Lung (tissue), 12 donors: ENCODE results near the gene MSH5. TPM values are rescaled to one million over a fixed set of nuclear protein-coding genes. Genes with fewer than 3 reads are reported as not detected.
A peak's percentile ranks its signal among the peaks of the same experiment; 100 is the strongest.

Experiments used
- ATAC-seq: fragments of 200-7000 bp; cut with Tn5 transposase; one replicate; pipeline ENCODE4 v1.9.1; 2020; ENCODE audit warnings: moderate number of reproducible peaks; ENCODE audit not compliant: insufficient read depth, low FRiP score
- DNase-seq, 3 donors: peaks; one replicate each; pipeline ENCODE4 v3.0.0-alpha.2; 2013 to 2017
- H3K27ac ChIP-seq, 2 donors: one replicate each; pipeline ENCODE4 v1.5.1; 2013; ENCODE audit warnings: mild to moderate bottlenecking in 2 of 2, moderate library complexity in 2 of 2, control low read depth in 1 of 2, inconsistent platforms in 1 of 2, low read depth in 1 of 2, low read length in 1 of 2
- H3K27me3 ChIP-seq, 3 donors: one replicate each; pipeline ENCODE4 v1.5.1; 2013; ENCODE audit warnings: low read length in 2 of 3; ENCODE audit not compliant: control insufficient read depth in 3 of 3, insufficient read depth in 3 of 3
- H3K36me3 ChIP-seq, 4 donors: one replicate each; pipeline ENCODE4 v1.5.1; 2013; ENCODE audit warnings: low read length in 4 of 4, mild to moderate bottlenecking in 1 of 4, moderate library complexity in 1 of 4; ENCODE audit not compliant: control insufficient read depth in 4 of 4, insufficient read depth in 4 of 4
- H3K4me1 ChIP-seq, 5 donors: one replicate each; pipeline ENCODE4 v1.5.1; 2013; ENCODE audit warnings: low read length in 5 of 5, mild to moderate bottlenecking in 2 of 5, moderate library complexity in 1 of 5; ENCODE audit not compliant: control insufficient read depth in 5 of 5, insufficient read depth in 5 of 5
- H3K4me3 ChIP-seq: one replicate; pipeline ENCODE4 v1.5.1; 2013; ENCODE audit warnings: mild to moderate bottlenecking, control low read depth, moderate library complexity
- H3K9ac ChIP-seq, 2 donors: one replicate each; pipeline ENCODE4 v1.5.1; 2013; ENCODE audit warnings: low read length in 2 of 2, control low read depth in 1 of 2; ENCODE audit not compliant: insufficient read depth in 1 of 2
- H3K9me3 ChIP-seq, 4 donors: one replicate each; pipeline ENCODE4 v1.5.1; 2013; ENCODE audit warnings: low read length in 3 of 4, mild to moderate bottlenecking in 1 of 4, moderate library complexity in 1 of 4; ENCODE audit not compliant: control insufficient read depth in 4 of 4, insufficient read depth in 3 of 4
- CTCF ChIP-seq: IDR thresholded peaks from 2 replicates; pipeline ENCODE4 v1.5.1; 2012; ENCODE audit warnings: mild to moderate bottlenecking; ENCODE audit errors: control extremely low read depth, extremely low read depth
- WGBS, 2 donors: extraction: QIAGEN DNeasy Blood & Tissue Kit; methylation state at CpG; one replicate each; pipeline ENCODE4 v1.1.7; 2013; 5-methylcytosine and 5-hydroxymethylcytosine counted together
- polyA plus RNA-seq, 2 donors: library from polyadenylated mRNA; stranded (reverse); fragments of 200-250 nt; gene quantifications; one replicate each; pipeline ENCODE4 v1.2.1, GENCODE V29; 2013
- total RNA-seq, 2 donors: library from RNA; depleted of rRNA in 1 of 2; stranded (reverse); fragments of >200 nt in 1 of 2; gene quantifications; one replicate each; pipeline ENCODE4 v1.2.1, GENCODE V29; 2014 to 2021
- donor health status: control.
- donor health status: control.
- donor health status: Bipolar disorder and iron deficiency.
- donor health status: healthy.
- donor health status: DM: yes; HTN: yes; CAD: no.

MSH5 gene
- total and polyA plus RNA-seq, 4 donors: 4.5 to 17.8 (median 13.4) TPM

GRCh38 chr6:31723245-31723979 is 16.4 kb upstream of the MSH5 start, which contains the start of gene MPIG6B:
MPIG6B (plus strand) TSS chr6:31723373; CDS start chr6:31723384, 11 bp downstream.
- no peaks in the 10 kb centered on the region for H3K9me3 ChIP-seq
- H3K27ac ChIP-seq: no peak within 1 kb of the TSS
- H3K4me1 ChIP-seq: peaks cover 0 to 11% (median 2%) of the 10 kb centered on the region in 5 donors
- no peak within 1 kb of the TSS for H3K9ac ChIP-seq
- H3K36me3 ChIP-seq: peaks cover 0 to 23% (median 16%) of the 10 kb centered on the region in 4 donors
- WGBS, 2 donors: 62 to 73% methylated on average over 46 of the region's 46 CpGs
- no peak for ATAC-seq
- TF ChIP-seq CTCF: no peak
- H3K27me3 ChIP-seq: no peaks in the 10 kb centered on the region
- no peak within 1 kb of the TSS for H3K4me3 ChIP-seq
- DNase-seq: no peak

- H3K27me3 ChIP-seq: no peaks in the 10 kb centered on the region
- no peak overlapping the region for H3K9ac ChIP-seq
- H3K4me1 ChIP-seq: peaks cover 0 to 16% (median 6%) of the 10 kb centered on the region in 5 donors
- no peak for TF ChIP-seq CTCF
- no peak overlapping the region for H3K27ac ChIP-seq
- H3K9me3 ChIP-seq: no peaks in the 10 kb centered on the region
- DNase-seq (no peak), ATAC-seq (no peak)
- H3K4me3 ChIP-seq: no peak overlapping the region
- WGBS, 2 donors: 93% methylated on average over 25 of the region's 25 CpGs
- peaks cover 0 to 26% (median 16%) of the 10 kb centered on the region in 4 donors for H3K36me3 ChIP-seq
Measured at GRCh38 chr6:31723980-31724691, 15.7 kb upstream of the MSH5 start.

GRCh38 chr6:31725502-31726350 is 14.1 kb upstream of the MSH5 start:
- Histone ChIP-seq H3K9me3 (no peaks in the 10 kb centered on the region), H3K36me3 (peaks cover 0 to 26% (median 16%) of the 10 kb centered on the region in 4 donors), H3K4me1 (peaks cover 0 to 16% (median 6%) of the 10 kb centered on the region in 5 donors), H3K4me3 (no peak overlapping the region), H3K9ac (no peak overlapping the region), H3K27me3 (no peaks in the 10 kb centered on the region), H3K27ac (peak overlapping the region in 1 of 2 donors; percentile 37)
- 75 to 83% methylated on average over 12 of the region's 12 CpGs for WGBS, 2 donors
- ATAC-seq (no peak), DNase-seq (no peak)
- no peak for TF ChIP-seq CTCF
